Parathyroid adenoma (tissue), 2 donors: ENCODE data around the gene AMOTL1.

Experiments
- H2AFZ ChIP-seq: fragments of 300-600 bp; sonication (generic); one replicate; pipeline ENCODE4 v1.7.0; 2017; ENCODE audit warnings: antibody characterized with exemption, mild to moderate bottlenecking
- H3K27ac ChIP-seq: fragments of 300-600 bp; sonication (generic); one replicate; pipeline ENCODE4 v1.7.0; 2017
- H3K27me3 ChIP-seq: fragments of 300-600 bp; sonication (generic); one replicate; pipeline ENCODE4 v1.7.0; 2017; ENCODE audit warnings: low read length; ENCODE audit not compliant: control insufficient read depth, insufficient read depth
- H3K36me3 ChIP-seq: fragments of 300-600 bp; sonication (generic); one replicate; pipeline ENCODE4 v1.7.0; 2017; ENCODE audit warnings: low read length; ENCODE audit not compliant: control insufficient read depth, insufficient read depth
- H3K4me1 ChIP-seq: fragments of 300-600 bp; sonication (generic); one replicate; pipeline ENCODE4 v1.7.0; 2017; ENCODE audit warnings: control low read depth
- H3K4me2 ChIP-seq: fragments of 300-600 bp; sonication (generic); one replicate; pipeline ENCODE4 v1.7.0; 2017; ENCODE audit warnings: low read length
- H3K4me3 ChIP-seq: fragments of 300-600 bp; sonication (generic); one replicate; pipeline ENCODE4 v1.7.0; 2017; ENCODE audit warnings: low read depth, low read length
- H3K79me2 ChIP-seq: fragments of 300-600 bp; sonication (generic); one replicate; pipeline ENCODE4 v1.7.0; 2017; ENCODE audit warnings: control low read depth
- H3K9ac ChIP-seq: fragments of 300-600 bp; sonication (generic); one replicate; pipeline ENCODE4 v1.7.0; 2017; ENCODE audit warnings: mild to moderate bottlenecking
- H3K9me3 ChIP-seq: fragments of 300-600 bp; sonication (generic); one replicate; pipeline ENCODE4 v1.7.0; 2017; ENCODE audit warnings: low read length; ENCODE audit not compliant: control insufficient read depth
- TF ChIP-seq, protein P1 (sequence below): fragments of 300-600 bp; sonication (generic); IDR thresholded peaks from one replicate; pipeline ENCODE4 v1.7.0; 2017; ENCODE audit warnings: antibody characterized with exemption, mild to moderate bottlenecking
- donor health status: primary hyperparathyroidism.

The AMOTL1 gene

DNA sequence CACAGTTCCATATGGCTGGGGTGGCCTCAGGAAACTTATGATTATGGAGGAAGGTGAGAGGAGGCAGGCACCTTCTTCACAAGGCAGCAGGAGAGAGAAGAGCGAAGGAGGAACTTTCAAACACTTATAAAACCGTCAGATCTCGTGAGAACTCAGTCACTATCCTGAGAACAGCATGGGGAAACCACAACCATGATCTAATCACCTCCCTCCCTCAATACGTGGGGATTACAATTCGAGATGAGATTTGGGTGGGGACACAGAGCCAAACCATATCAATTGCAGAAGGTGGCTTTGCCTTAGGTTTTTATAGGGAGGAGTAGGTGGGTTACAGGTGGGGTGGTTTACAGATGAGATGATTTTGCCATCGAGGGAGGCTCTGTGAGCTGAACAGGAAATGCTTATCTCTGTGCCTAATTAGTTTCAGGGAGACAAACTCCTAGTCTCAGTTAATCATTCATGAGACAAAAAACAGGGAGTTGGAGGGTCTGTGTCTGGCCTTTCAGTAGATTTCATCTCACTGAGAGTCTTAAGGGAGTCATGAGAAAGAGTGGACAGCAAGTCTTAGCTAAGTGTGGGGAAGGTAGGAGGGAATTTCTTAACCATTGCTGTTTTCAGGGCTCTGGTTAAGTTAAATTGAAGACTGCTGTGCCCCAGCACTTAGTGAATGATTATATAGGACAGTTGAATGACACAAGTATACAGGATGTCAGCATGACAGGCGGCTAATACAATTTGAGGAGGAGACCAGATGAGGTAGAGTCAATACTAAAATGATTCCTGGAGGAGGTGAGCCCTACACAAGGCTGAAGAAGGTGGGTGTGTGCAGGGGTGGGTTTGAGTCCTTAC is 157.5 kb downstream of the AMOTL1 start:
- Histone ChIP-seq H3K36me3 (no peaks in the 10 kb centered on the region), H3K4me1 (peaks cover 2% of the 10 kb centered on the region), H3K27me3 (no peaks in the 10 kb centered on the region), H3K4me3 (no peak overlapping the region), H3K9ac (no peak overlapping the region), H3K4me2 (no peak overlapping the region), H3K79me2 (no peaks in the 10 kb centered on the region), H3K27ac (peak overlapping the region; percentile 6), H2AFZ (no peak overlapping the region), H3K9me3 (no peaks in the 10 kb centered on the region)
- TF ChIP-seq, protein P1, sequence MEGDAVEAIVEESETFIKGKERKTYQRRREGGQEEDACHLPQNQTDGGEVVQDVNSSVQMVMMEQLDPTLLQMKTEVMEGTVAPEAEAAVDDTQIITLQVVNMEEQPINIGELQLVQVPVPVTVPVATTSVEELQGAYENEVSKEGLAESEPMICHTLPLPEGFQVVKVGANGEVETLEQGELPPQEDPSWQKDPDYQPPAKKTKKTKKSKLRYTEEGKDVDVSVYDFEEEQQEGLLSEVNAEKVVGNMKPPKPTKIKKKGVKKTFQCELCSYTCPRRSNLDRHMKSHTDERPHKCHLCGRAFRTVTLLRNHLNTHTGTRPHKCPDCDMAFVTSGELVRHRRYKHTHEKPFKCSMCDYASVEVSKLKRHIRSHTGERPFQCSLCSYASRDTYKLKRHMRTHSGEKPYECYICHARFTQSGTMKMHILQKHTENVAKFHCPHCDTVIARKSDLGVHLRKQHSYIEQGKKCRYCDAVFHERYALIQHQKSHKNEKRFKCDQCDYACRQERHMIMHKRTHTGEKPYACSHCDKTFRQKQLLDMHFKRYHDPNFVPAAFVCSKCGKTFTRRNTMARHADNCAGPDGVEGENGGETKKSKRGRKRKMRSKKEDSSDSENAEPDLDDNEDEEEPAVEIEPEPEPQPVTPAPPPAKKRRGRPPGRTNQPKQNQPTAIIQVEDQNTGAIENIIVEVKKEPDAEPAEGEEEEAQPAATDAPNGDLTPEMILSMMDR = no peak

DNA sequence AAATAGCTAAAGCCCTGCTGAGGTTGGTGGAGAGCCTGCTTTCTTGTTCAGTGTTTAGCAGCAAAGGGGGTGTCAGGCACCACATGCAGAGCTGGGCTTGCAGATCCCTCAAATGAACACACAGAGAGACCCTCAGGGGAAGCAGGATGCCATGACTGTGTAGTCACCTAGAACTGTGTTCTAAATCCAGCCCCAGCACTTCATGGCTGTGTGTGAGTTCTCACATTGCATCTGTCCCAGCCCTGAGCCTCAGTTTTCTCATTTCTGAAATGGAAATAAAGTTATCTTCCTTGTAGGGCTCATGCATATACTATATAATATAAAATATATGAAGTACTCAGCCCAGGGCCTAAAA is 158.1 kb downstream of the AMOTL1 start:
- Histone ChIP-seq H3K27ac (peak overlapping the region; percentile 6), H3K9me3 (no peaks in the 10 kb centered on the region), H2AFZ (no peak overlapping the region), H3K27me3 (no peaks in the 10 kb centered on the region), H3K36me3 (no peaks in the 10 kb centered on the region), H3K79me2 (no peaks in the 10 kb centered on the region), H3K4me1 (peaks cover 2% of the 10 kb centered on the region), H3K9ac (no peak overlapping the region), H3K4me2 (no peak overlapping the region), H3K4me3 (no peak overlapping the region)
- TF ChIP-seq, protein P1 = no peak
